Endometrium (tissue), 2 donors: ENCODE results near the gene TFAM.

Experiments
- FAIRE-seq: peaks from 2 replicates; lab custom pipeline; 2012; peaks lifted over from hg19 to GRCh38; lab: Jason Lieb, UNC
- donor health status: control.
- donor health status: control.

The TFAM gene

DNA sequence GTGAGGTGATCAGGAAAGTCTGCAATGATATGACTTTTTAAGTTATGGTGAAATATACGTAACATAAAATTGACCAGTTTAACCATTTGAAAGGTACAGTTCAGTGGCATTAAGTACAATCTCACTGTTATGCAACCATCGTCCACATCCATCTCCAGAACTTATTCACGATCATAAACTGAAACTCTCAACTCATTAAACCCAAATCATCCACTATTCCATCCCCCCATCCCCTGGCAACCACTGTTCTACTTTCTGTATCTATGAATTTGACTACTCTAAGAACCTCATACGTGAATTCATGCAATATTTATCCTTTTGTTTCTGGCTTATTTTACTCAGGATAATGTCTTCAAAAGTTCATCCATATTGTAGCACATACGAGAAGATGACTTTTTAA is 48.4 kb downstream of the TFAM start:
- FAIRE-seq = no peak

DNA sequence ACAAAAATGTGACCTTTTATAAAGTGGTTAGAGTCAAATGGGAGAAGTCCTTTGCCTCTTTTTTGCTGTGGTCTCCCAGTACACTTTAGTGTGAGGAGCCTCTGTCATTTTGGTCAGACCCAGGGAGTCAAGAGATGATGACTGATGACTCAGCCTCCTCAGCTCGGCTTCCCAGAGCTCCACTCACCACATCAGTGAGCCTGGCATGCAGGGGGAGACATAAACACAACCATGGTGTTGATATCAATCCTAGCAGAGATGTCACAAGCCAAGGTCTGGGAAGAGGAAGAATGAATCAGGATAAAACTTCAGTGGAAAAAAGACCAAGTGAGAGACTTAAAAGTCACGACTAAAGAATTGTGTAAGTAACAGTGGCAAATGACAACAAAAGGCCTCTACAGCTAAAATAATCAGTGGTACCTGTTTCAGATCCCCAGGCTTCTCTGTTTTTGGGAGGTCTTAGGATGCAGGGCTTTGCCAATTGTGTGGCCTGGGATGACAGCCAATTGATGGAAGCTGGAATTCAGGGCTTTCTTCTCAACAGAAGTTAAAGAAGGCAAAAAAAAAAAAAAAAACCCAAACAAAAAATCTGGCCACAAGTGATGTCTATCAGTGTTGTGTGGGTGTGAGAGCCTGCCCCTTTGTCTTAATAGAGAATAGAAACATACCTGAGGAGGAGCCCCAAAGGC is 50.2 kb downstream of the TFAM start:
- FAIRE-seq = no peak

DNA sequence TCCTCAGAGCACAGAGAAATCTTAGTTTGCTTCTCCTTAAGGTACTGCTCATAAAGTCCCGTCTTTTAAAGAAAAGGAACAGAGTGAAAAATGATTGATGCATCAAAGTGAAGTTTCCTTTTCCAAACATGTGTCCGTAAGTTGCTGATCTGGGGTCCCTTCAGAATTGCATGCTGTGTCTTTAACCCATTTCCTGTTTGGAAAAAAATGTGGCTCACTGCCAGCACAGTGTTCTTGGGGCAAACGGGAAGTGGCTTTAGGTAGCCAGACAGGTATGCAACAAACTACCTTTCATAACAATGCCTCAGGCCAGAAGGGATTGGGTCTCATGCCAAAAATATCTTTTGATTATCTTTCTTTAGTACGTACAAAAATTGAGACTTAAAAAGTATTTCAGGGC is 50.9 kb downstream of the TFAM start:
- FAIRE-seq = peak; percentile 39

DNA sequence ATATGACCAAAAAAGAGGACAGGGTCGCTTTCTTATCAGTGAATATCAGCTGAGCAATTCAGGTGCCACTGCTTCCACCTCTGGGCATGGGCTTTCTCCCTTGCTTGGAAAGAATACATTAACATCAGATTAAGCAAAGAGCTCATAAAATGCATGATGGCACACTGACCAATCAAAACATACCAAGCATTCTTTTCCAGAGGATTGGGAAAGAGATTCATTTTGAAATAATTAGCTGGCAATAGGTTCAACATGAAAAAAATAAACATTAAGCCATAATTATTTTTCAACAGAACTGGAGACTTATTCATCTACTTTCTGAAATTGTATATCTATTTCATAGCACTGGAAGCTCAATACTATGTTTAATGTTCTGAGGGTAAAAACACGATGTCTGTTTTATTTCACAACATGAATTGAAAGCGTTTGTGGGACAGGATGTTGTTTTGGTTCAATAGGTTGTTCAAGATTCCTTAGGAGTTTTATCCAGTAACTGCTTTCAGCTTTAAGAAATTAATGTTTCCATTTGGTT is 53.2 kb downstream of the TFAM start:
- no peak for FAIRE-seq

DNA sequence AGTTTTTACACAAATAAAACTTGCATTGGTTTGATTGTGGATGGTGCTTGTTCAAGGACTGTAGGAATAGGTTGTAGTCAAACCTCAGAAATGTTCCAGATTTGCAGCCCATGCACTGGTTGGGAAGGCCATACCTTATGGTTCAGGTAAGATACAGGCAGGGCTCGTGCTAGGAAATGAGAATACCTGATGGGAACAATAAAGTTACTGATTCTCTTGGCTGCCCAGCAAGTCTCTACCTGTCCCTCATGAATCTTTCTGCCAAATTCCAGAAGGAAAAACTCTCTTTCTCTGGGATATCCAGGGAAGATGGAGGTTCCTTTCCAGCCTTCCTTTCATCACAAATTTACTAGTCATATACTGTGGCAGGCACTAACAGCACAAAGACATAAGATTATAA is 53.8 kb downstream of the TFAM start:
- FAIRE-seq = no peak

DNA sequence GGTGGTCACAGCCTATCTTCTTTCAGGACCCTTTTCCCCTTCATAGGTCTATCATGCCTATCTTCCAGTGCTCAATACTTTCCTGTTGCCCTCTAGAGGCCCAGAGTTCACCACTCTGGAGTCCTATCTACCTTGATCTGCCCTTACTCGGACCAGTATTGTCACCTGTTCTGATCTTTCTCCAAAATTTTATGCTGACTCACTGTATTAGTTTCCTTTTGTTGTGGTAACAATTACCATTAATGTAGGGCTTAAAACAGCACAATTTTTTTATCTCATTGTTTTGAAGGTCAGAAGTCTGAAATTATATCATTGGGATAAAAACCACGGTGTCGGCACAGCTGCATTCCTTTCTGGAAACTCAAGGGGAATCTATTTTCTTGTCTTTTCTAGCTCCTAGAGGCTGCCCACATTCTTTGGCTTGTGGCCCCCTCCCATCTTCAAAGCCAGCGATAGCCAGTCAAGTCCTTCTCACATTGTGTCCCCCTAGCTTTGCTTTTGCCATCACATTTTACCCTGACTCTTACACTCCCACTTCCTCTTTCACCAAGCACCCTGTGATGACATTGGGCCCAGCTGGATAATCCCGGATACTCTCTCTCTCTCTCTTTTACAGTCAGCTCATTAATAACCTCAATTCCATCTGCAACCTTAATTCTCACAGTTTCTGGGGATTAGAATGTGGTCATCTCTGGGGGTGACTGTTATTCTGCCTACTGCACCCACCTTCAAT is 54.6 kb downstream of the TFAM start:
- FAIRE-seq = no peak

DNA sequence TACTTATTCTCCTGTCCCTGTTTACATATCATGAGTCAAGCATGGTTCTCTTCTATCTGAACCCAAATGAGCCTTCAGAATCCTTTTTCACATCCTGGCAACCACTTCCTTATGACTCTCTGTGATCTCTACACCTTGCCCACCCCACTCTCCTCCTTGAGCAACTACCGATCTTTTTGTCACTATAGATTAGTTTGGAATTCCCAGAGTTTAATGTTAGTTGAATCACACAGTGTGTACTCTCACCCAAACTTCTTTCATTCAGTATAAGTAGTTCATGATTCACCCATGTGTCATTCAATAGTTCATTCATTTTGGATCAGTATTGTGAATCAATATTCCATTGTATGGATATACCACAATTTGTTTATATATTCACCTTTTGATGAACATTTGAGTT is 55.3 kb downstream of the TFAM start:
- no peak for FAIRE-seq

DNA sequence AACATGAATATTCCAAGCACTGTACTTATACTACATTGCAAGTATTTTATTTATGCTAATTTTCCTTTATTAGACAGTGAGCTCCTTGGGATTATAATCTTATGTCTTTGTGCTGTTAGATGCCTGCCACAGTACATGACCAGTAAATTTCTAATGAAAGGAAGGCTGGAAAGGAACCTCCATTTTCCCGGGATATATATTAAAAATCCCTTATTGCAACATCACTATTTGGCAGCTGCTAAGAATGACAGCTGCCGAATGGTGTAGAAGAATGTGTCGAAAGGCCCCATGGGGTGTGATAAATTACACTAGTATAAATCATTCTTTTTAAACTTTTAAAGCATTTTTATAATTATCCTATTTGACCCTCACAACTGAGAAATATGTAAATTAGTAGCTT is 59.1 kb downstream of the TFAM start:
- no peak for FAIRE-seq

DNA sequence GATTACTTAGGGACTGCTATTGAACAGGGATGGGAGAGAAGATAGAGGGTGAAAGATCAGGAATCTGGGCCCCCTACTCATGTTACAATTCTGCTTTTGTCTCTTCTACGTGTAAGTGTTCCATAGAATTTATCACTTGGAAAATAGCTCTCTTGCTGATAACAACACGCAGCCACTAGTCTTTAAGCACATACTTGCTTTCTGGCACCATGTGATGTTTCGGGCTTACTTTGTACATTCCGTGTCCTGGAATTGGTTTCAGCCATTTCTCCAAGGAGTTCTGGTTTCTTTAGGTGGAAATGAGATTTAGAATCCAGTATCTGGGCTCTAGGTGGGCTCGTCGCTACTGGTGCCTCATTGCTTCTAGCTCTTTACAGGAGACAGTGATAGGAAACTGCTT is 59.7 kb downstream of the TFAM start:
- FAIRE-seq = no peak

DNA sequence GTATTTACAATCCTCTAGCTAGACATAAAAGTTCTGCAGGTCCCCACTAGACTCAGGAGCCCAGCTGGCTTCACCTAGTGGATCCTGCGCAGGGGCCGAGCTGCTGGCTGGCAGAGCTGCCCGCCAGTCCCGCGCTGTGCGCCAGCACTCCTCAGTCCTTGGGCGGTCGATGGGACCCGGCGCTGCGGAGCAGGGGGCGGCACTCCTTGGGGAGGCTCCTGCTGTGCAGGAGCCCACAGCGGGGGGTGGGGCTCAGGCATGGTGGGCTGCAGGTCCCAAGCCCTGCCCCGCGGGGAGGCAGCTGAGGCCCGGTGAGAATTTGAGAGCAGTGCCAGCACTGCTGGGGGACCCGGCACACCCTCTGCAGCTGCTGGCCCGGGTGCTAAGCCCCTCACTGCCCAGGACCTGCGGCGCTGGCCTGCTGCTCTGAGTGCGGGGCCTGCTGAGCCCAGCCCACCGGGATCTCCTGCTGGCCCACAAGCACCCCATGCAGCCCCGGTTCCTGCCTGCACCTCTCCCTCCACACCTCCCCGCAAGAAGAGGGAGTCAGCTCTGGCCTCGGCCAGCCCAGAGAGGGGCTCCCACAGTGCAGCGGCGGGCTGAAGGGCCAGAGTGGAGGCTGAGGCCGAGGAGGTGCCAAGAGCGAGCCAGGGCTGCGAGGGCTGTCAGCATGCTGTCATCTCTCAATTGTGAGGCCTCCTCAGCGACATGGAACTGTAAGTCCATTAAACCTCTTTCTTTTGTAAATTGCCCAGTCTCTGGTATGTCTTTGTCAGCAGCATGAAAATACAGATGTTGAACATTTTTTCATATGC is 63.1 kb downstream of the TFAM start:
- FAIRE-seq = no peak
